Mesenchymal stem cell (in vitro differentiated cells and primary cell): ENCODE measurements around the gene COL5A2.
A peak's percentile ranks its signal among the peaks of the same experiment; 100 is the strongest.

Experiments
- DNase-seq: peaks from one replicate; pipeline ENCODE4 v3.0.0-alpha.2; 2013
- H2AFZ ChIP-seq: one replicate; pipeline ENCODE4 v1.6.1; 2013; ENCODE audit warnings: low read depth, mild to moderate bottlenecking, control low read depth, inconsistent platforms, low read length, moderate library complexity
- H2AK5ac ChIP-seq: 2 replicates; pipeline ENCODE4 v1.6.1; 2013; ENCODE audit warnings: low read length, moderate library complexity, mild to moderate bottlenecking, inconsistent platforms; ENCODE audit not compliant: severe bottlenecking
- H2BK120ac ChIP-seq: one replicate; pipeline ENCODE4 v1.6.1; 2013; ENCODE audit warnings: low read depth, mild to moderate bottlenecking, inconsistent platforms, low read length, moderate library complexity
- H2BK12ac ChIP-seq, 2 experiments: one replicate each; pipeline ENCODE4 v1.6.1; 2013; ENCODE audit warnings: inconsistent platforms in 2 of 2, low read length in 2 of 2, mild to moderate bottlenecking in 2 of 2, moderate library complexity in 2 of 2, control low read depth in 1 of 2
- H2BK15ac ChIP-seq: one replicate; pipeline ENCODE4 v1.6.1; 2013; ENCODE audit warnings: mild to moderate bottlenecking, low read depth, inconsistent platforms; ENCODE audit not compliant: poor library complexity, severe bottlenecking
- H2BK5ac ChIP-seq: 2 replicates; pipeline ENCODE4 v1.6.1; 2013; ENCODE audit warnings: low read depth, mild to moderate bottlenecking, low read length, control low read depth, inconsistent platforms; ENCODE audit not compliant: poor library complexity, severe bottlenecking
- H3K14ac ChIP-seq, 2 experiments: one replicate each; pipeline ENCODE4 v1.6.1; 2013; ENCODE audit warnings: inconsistent platforms in 2 of 2, low read length in 2 of 2, control low read depth in 1 of 2, mild to moderate bottlenecking in 1 of 2, moderate library complexity in 1 of 2
- H3K18ac ChIP-seq, 2 experiments: one replicate each; pipeline ENCODE4 v1.6.1; 2013; ENCODE audit warnings: inconsistent platforms in 2 of 2, low read length in 2 of 2, control low read depth in 1 of 2, low read depth in 1 of 2, mild to moderate bottlenecking in 1 of 2
- H3K23ac ChIP-seq, 2 experiments: one replicate each; pipeline ENCODE4 v1.6.1; 2013; ENCODE audit warnings: inconsistent platforms in 2 of 2, low read length in 2 of 2, mild to moderate bottlenecking in 2 of 2, moderate library complexity in 2 of 2, control low read depth in 1 of 2
- H3K27ac ChIP-seq: 2 replicates; pipeline ENCODE4 v1.5.1; 2013; ENCODE audit warnings: mild to moderate bottlenecking, moderate library complexity, low read length, control low read depth, inconsistent platforms; ENCODE audit not compliant: poor library complexity, severe bottlenecking
- H3K27me3 ChIP-seq, 2 experiments: 2 replicates each; pipeline versions ENCODE4 v1.6.1 to v1.7.0; 2013; ENCODE audit warnings: low read length in 2 of 2, mild to moderate bottlenecking in 2 of 2, moderate library complexity in 2 of 2, control low read depth in 1 of 2, inconsistent platforms in 1 of 2; ENCODE audit not compliant: control insufficient read depth in 1 of 2, insufficient read depth in 1 of 2
- H3K36me3 ChIP-seq, 2 experiments: 2 replicates each; pipeline versions ENCODE4 v1.6.1 to v1.7.0; 2013; ENCODE audit warnings: low read length in 2 of 2, control low read depth in 1 of 2, inconsistent platforms in 1 of 2, low read depth in 1 of 2, mild to moderate bottlenecking in 1 of 2; ENCODE audit not compliant: insufficient read depth in 2 of 2, control insufficient read depth in 1 of 2
- H3K4ac ChIP-seq, 2 experiments: one replicate each; pipeline ENCODE4 v1.6.1; 2013; ENCODE audit warnings: inconsistent platforms in 2 of 2, low read length in 2 of 2, mild to moderate bottlenecking in 2 of 2, moderate library complexity in 2 of 2, control low read depth in 1 of 2, low read depth in 1 of 2
- H3K4me1 ChIP-seq: 2 replicates; pipeline ENCODE4 v1.6.1; 2013; ENCODE audit warnings: low read depth, low read length, control low read depth; ENCODE audit not compliant: control insufficient read depth, insufficient read depth
- H3K4me2 ChIP-seq: 2 replicates; pipeline ENCODE4 v1.6.1; 2013; ENCODE audit warnings: low read length, mild to moderate bottlenecking, inconsistent platforms; ENCODE audit not compliant: poor library complexity, severe bottlenecking
- H3K4me3 ChIP-seq, 2 experiments: 2 replicates each; pipeline versions ENCODE4 v1.5.1 to v1.7.0; 2013; ENCODE audit warnings: low read length in 2 of 2, mild to moderate bottlenecking in 2 of 2, control low read depth in 1 of 2, low read depth in 1 of 2; ENCODE audit not compliant: insufficient read depth in 1 of 2
- H3K79me1 ChIP-seq: replicated peaks from 2 replicates; pipeline ENCODE4 v1.6.1; 2013; ENCODE audit warnings: mild to moderate bottlenecking, control low read depth, low read length, inconsistent platforms; ENCODE audit not compliant: poor library complexity, severe bottlenecking
- H3K9ac ChIP-seq: 2 replicates; pipeline ENCODE4 v1.7.0; 2013; ENCODE audit warnings: mild to moderate bottlenecking, low read length, moderate library complexity
- H3K9me3 ChIP-seq: 2 replicates; pipeline ENCODE4 v1.7.0; 2013; ENCODE audit warnings: mild to moderate bottlenecking, low read length; ENCODE audit not compliant: control insufficient read depth
- H4K8ac ChIP-seq: one replicate; pipeline ENCODE4 v1.6.1; 2013; ENCODE audit warnings: inconsistent platforms, mild to moderate bottlenecking, low read length, moderate library complexity
- H4K91ac ChIP-seq: one replicate; pipeline ENCODE4 v1.6.1; 2013; ENCODE audit warnings: mild to moderate bottlenecking, low read length, inconsistent platforms
- WGBS: methylation state at CpG from one replicate; pipeline ENCODE4 v1.1.7; 2013; ENCODE audit warnings: mixed read lengths; 5-methylcytosine and 5-hydroxymethylcytosine counted together
- small RNA-seq: library from polyadenylated mRNA; stranded (forward); fragments of <200 nt; extraction: miRNeasy Mini kit (QIAGEN cat#:217004); gene quantifications from one replicate; pipeline ENCODE3, GENCODE V24; 2013; ENCODE audit warnings: low read depth

The COL5A2 gene

GRCh38 chr2:188984065-188984491 is 195.5 kb downstream of the COL5A2 start:
- peaks cover 1% of the 10 kb centered on the region for H3K79me1 ChIP-seq
- no peak overlapping the region for H4K91ac ChIP-seq
- H3K36me3 ChIP-seq, result peaks cover 0 to 64% of the 10 kb centered on the region in 2 experiments
- no peaks in the 10 kb centered on the region for H3K4me1 ChIP-seq
- H2BK5ac ChIP-seq, result no peak overlapping the region
- no peak overlapping the region for H2BK12ac ChIP-seq
- H3K18ac ChIP-seq, result no peak overlapping the region
- no peak overlapping the region for H3K4me2 ChIP-seq
- H3K27me3 ChIP-seq, result no peaks in the 10 kb centered on the region
- no peak overlapping the region for H3K14ac ChIP-seq
- no peaks in the 10 kb centered on the region for H3K9me3 ChIP-seq
- no peak overlapping the region for H3K23ac ChIP-seq
- H3K9ac ChIP-seq, result peak overlapping the region; percentile 99
- H2BK15ac ChIP-seq, result no peak overlapping the region
- peak; percentile 55 for DNase-seq
- no peak overlapping the region for H3K4ac ChIP-seq
- no peak overlapping the region for H4K8ac ChIP-seq
- no peak overlapping the region for H2AFZ ChIP-seq
- H3K27ac ChIP-seq, result no peak overlapping the region
- peak overlapping the region in 1 of 2 experiments; percentile 32 for H3K4me3 ChIP-seq
- H2AK5ac ChIP-seq, result no peak overlapping the region
- no peak overlapping the region for H2BK120ac ChIP-seq

DNA sequence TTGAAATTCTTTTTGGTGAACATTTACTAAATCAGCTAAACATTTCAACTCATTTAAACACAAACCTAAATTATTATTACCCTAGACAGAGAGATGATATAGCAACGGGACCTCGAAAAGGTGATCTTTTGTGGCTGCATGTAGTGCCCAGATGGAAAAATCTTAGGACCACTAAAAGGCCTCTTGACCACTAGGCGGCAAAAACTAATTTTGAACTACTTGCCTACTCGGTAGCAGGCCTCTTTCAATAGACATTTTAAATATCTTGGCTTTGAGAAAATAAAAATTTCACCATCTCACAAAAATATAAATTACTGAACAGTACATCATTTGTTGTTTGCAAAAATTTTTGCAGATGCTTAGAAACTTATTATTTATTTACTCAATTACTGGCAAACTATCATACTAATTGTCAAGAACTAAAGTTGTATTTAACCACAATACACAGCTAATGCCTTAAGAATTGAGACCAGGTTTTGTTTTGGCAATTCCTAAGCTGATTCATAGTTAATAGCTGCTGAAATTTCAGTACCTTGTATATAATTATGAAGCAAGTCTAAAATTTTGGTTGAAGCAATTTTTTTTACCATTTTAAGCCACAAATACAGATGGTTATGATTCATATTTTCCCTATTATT is 196.0 kb downstream of the COL5A2 start:
- H3K9me3 ChIP-seq, result no peaks in the 10 kb centered on the region
- DNase-seq, result peak; percentile 47
- no peak overlapping the region for H3K4me2 ChIP-seq
- no peaks in the 10 kb centered on the region for H3K27me3 ChIP-seq
- H4K91ac ChIP-seq, result no peak overlapping the region
- no peak overlapping the region for H2BK120ac ChIP-seq
- H4K8ac ChIP-seq, result no peak overlapping the region
- no peak overlapping the region for H3K14ac ChIP-seq
- H3K4ac ChIP-seq, result no peak overlapping the region
- no peak overlapping the region for H3K18ac ChIP-seq
- H2BK15ac ChIP-seq, result no peak overlapping the region
- H3K27ac ChIP-seq, result no peak overlapping the region
- 83% methylated on average over 4 of the region's 4 CpGs for WGBS
- peaks cover 1% of the 10 kb centered on the region for H3K79me1 ChIP-seq
- H2AK5ac ChIP-seq, result no peak overlapping the region
- H2BK12ac ChIP-seq, result no peak overlapping the region
- peak overlapping the region in 1 of 2 experiments; percentile 94 for H3K4me3 ChIP-seq
- peaks cover 0 to 63% of the 10 kb centered on the region in 2 experiments for H3K36me3 ChIP-seq
- H2BK5ac ChIP-seq, result no peak overlapping the region
- H3K9ac ChIP-seq, result peak overlapping the region; percentile 99
- no peaks in the 10 kb centered on the region for H3K4me1 ChIP-seq
- H3K23ac ChIP-seq, result no peak overlapping the region
- H2AFZ ChIP-seq, result no peak overlapping the region

Small RNAs within 50 kb of the gene (small RNA-seq; reads per million reads assigned to genes)
- 56.7 reads per million, percentile 91 among the genes with 10 or more reads in this experiment for gene MIR3129
